Stimulated activated CD8-positive, alpha-beta memory T cell treated with anti-CD3 and anti-CD28 coated beads, Interleukin-4, amount 100 ng/mL, for 24 hours (primary cell): ENCODE data around the gene WSB2.

Source experiments
- DNase-seq: peaks from one replicate; pipeline ENCODE4 v3.0.0-alpha.2; 2020; ENCODE audit warnings: low read depth

Gene WSB2

GRCh38 chr12:117994551-117995438 is 66.2 kb downstream of the WSB2 start:
- no peak for DNase-seq

GRCh38 chr12:117986705-117987469 is 74.1 kb downstream of the WSB2 start:
- DNase-seq, result no peak

- DNase-seq, result no peak
Observed at GRCh38 chr12:117985182-117985581, 75.8 kb downstream of the WSB2 start.
